Amniotic stem cell (primary cell): ENCODE measurements around the gene HOTAIR.

ENCODE experiments used
- DNase-seq: peaks from one replicate; lab custom pipeline; 2025; lab: John Stamatoyannopoulos, UW

Gene HOTAIR

GRCh38 chr12:53974084-53975063, at the start of gene HOTAIR:
Gene HOTAIR, minus strand, starts transcription at chr12:53974954.
- no peak for DNase-seq

- no peak for DNase-seq
Measured at GRCh38 chr12:54024127-54024526, 49.4 kb upstream of the HOTAIR start.

GRCh38 chr12:54022960-54023884, 48.5 kb upstream of the HOTAIR start:
- no peak for DNase-seq

GRCh38 chr12:54021432-54022013, 46.8 kb upstream of the HOTAIR start:
- no peak for DNase-seq

DNA sequence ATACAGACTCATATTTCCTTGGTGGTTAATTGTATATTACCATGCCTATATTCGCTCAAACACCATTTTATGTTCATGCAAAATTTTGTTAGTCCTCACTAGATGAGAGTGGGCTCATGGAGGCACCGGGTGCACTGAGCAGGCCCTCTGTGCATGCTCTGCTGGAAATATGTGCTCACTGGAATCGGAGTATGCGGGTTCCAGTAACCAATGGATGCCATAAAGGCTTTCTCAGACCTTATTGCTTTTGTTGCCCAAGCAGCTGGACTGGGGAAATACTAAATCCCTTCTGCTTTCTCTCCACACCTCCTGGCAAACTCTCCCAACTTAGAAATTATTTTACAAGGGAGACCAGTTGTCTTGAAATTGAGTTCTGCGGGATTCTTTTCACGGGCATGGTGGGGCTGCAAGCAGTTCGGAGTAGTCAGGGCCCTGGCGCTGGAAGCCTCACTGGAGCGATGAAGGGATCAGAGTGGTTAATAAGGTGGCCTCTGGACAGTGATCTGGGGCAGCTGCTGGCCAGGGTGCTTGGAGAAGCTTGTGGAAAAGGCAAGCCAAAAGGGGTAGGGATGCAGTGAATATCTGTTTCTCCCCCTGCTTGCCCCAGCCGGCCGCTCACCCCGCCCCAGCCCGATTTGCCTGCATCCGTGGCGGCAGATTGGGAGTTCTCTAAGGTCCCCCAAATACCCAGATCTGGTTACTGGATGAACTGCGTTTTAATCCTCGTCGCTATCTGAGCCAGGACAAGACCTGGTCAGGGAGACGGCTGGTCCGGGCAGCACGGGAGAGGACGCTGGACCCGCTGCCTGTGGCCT, 46.0 kb upstream of the HOTAIR start:
- DNase-seq: no peak

DNA sequence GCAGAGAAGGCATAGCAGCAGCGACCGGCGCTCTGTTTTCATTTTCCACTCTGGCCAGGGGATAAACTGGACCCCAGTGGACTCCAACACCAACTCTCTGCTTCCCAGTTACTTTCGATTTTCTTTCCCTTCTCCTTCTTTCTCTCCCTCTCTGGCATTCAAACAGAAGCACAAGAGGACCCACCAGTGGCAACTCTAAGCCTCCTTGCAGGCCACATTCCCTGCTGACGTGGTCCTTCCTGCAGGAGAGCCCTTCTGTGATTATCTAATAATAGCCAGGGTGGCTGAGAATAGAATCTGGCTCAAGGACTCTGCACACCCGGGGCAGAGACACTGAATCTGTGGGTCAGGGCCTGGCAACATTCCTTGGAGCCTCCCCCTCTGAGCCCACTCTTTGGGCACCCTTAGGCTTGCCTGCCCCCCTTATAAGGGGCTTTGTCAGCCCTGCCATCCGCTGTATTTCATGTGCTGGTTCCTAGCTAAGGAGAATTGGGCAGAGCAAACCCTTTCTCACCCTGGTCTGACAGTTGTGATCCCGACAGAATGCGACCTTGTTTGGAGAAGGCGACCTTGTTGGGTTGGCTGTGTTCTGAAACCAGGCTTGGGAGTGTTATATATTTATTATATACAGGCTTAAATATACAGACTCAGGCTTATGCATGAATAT, 45.3 kb upstream of the HOTAIR start:
- DNase-seq: no peak

GRCh38 chr12:54019091-54019811, 44.5 kb upstream of the HOTAIR start:
- DNase-seq: no peak

DNA sequence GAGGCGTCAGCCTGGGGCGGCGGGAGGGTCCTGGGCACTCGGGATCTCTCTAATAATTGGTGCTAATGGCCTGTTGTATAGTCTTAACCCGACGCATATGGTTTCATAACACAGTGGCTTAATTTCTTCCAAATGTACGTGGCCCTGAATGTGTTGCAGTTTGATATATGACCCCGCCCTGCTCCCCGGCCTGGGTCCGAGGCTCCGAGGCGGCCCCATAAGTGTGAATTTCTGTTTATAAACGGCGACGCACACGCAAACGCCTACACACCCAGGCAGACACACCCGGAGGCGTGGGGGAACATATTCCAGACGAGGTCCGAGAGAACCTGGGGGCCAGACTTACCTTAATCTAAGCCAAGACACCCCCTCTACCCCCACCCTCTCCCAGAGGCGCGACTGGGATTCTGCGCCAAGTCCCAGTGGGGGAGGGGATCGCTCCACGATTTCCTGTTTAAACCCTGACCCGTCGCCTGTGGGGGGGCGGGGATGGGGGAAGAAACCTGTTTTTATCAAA, 43.8 kb upstream of the HOTAIR start:
- DNase-seq: no peak

- DNase-seq: no peak
Measured at GRCh38 chr12:54017878-54018467, 43.2 kb upstream of the HOTAIR start.

DNA sequence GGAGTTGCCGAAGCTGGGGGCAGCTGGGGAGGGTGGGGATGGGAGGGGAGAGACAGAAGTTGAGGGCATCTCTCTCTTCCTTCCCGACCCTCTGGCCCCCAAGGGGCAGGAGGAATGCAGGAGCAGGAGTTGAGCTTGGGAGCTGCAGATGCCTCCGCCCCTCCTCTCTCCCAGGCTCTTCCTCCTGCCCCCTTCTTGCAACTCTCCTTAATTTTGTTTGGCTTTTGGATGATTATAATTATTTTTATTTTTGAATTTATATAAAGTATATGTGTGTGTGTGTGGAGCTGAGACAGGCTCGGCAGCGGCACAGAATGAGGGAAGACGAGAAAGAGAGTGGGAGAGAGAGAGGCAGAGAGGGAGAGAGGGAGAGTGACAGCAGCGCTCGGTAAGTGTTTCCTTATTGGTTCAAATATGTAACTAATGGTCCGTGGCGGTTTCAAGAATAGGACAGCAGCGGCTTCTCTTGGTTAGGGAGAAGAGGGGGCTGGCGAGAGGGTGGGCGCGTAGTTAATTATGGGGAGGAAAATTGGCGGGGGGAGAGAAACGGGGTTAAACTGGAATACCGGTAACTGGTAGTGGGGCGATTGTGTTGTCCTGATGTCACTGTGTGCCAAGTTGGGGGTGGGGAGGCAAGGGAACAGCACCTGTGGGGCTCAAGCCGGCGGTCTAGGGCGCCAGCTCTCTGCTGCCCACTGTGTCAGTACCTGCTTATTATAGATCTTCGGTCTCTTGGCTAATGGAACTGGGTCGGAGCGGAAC, 42.5 kb upstream of the HOTAIR start:
- no peak for DNase-seq

DNA sequence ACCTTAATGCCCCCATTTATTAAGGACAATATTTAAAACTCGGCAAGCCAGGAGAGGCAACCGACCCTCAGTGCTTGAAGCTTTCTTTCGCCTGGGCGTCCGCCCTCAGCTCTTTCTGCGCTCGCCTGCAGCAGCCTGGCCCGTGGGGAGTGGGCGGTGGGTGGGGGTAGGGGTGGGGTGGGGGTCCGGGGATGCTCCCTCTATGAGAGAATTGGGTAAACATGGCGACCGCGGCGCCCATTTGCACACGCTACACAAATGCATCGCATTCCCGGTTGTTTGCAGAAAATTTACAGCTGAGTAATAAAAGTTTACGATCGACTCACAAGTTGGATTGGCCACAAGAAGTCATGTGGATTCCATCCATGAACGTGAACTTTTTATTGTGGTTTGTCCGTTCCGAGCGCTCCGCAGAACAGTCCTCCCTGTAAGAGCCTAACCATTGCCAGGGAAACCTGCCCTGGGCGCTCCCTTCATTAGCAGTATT, 41.8 kb upstream of the HOTAIR start:
- DNase-seq: no peak

DNA sequence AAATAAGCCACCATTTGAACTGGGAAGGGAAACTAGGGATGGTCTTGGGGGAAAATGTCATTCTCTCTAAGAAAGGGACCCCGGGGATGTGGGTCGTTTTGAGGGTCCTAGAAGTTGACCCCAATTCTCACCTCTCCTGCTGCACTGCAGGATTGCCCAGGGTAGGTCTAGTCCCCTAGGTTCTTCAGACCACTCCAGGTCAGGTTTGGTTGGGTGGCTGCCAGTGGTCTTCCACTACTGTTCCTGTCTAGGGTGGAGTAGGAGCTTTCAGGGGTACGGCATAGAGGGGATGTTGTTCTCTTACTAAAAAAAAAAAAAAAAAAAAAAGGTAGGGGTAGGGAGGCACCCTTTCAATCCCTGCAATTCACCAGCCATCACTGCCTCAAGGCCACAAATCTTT, 41.3 kb upstream of the HOTAIR start:
- no peak for DNase-seq

- no peak for DNase-seq
Measured at GRCh38 chr12:54015018-54015931, 40.5 kb upstream of the HOTAIR start.

DNA sequence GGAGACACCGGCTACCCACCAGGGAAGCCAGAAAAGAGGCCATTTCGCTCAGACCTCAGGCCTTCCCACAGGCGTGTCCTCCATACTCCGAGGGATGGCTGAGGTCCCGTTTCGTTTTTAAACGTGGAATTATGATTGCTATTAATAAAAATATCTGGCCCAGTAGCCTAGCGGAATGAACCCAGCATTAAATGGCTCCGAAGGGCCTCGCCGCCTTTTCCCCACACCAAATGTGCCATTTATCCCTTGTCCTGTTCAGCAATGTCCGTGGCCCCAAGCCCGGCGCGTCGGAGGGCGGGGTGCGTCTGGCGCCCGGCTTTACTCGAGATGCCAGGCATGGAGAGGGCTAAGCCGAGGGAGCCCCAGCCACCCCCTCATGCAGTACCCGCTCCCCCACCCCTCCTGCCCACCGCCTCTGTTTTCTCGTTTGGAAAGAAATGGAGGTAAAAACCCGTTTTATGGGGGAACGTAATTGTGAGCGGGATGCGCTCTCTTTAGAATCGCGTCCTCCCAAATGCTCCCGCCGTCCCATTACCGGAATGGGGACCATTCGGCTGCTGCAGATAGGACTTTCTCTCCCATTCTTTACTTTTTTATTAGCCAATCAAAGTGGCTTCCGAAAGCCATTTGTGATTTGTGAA, 39.7 kb upstream of the HOTAIR start:
- no peak for DNase-seq

GRCh38 chr12:54012631-54013409, 38.1 kb upstream of the HOTAIR start:
- no peak for DNase-seq
